Omental fat pad (tissue), 4 donors: ENCODE measurements around the gene NKAIN2. TPM values are rescaled to one million over a fixed set of nuclear protein-coding genes. Genes with fewer than 3 reads are reported as not detected.

Source experiments
- ATAC-seq: fragments of 150-250 bp; one replicate; pipeline ENCODE4 v1.9.1; 2016; ENCODE audit warnings: mild to moderate bottlenecking, moderate library complexity; ENCODE audit not compliant: low FRiP score
- DNase-seq: peaks from one replicate; pipeline ENCODE4 v3.0.0-alpha.2; 2019; ENCODE audit warnings: low spot score
- CTCF ChIP-seq, 3 donors: fragments of 450-650 bp; IDR thresholded peaks; one replicate each; pipeline ENCODE4 v1.5.1; 2016 to 2017; ENCODE audit warnings: antibody characterized with exemption in 3 of 3, mild to moderate bottlenecking in 3 of 3, moderate library complexity in 2 of 3
- total RNA-seq, 4 donors: library from RNA; depleted of rRNA; stranded (reverse); fragments of >200 nt; gene quantifications; one replicate each; pipeline ENCODE4 v1.1.0, GENCODE V29; 2016

The NKAIN2 gene
- total RNA-seq, 4 donors from 2014 or later: not detected

GRCh38 chr6:123994168-123994567 lies 190.5 kb downstream of the NKAIN2 start:
- DNase-seq (no peak), ATAC-seq (no peak)
- no peak for TF ChIP-seq CTCF (IDR thresholded peaks at IDR 0.05)

GRCh38 chr6:123994891-123995635 lies 191.4 kb downstream of the NKAIN2 start:
- TF ChIP-seq CTCF (IDR thresholded peaks at IDR 0.05): no peak
- DNase-seq (no peak), ATAC-seq (no peak)

GRCh38 chr6:123997223-123997622 lies 193.6 kb downstream of the NKAIN2 start:
- DNase-seq (no peak), ATAC-seq (no peak)
- TF ChIP-seq CTCF (IDR thresholded peaks at IDR 0.05): no peak

- no peak for DNase-seq
- TF ChIP-seq CTCF (IDR thresholded peaks at IDR 0.05): no peak
- no peak for ATAC-seq
These were observed 198.9 kb downstream of the NKAIN2 start for GRCh38 chr6:124002377-124003081.

- no peak for ATAC-seq
- no peak for TF ChIP-seq CTCF (IDR thresholded peaks at IDR 0.05)
- no peak for DNase-seq
These were observed 203.6 kb downstream of the NKAIN2 start for GRCh38 chr6:124007266-124007665.

GRCh38 chr6:124008000-124008987 lies 204.6 kb downstream of the NKAIN2 start:
- DNase-seq (no peak), ATAC-seq (no peak)
- TF ChIP-seq CTCF (IDR thresholded peaks at IDR 0.05): no peak
